Activated CD4-positive, alpha-beta T cell treated with anti-CD3 and anti-CD28 coated beads, Interleukin-10, Interleukin-2, amounts not matched to agents 100 ng/mL and 50 ng/mL, durations not matched to agents 16 hours and 8 hours (primary cell): ENCODE results near the gene HEG1.

ENCODE experiments used
- DNase-seq: peaks from one replicate; pipeline ENCODE4 v3.0.0-alpha.2; 2020

HEG1 gene

GRCh38 chr3:125005676-125006075 is 50.1 kb downstream of the HEG1 start:
- no peak for DNase-seq

GRCh38 chr3:125005222-125005621 is 50.6 kb downstream of the HEG1 start:
- no peak for DNase-seq

GRCh38 chr3:125003859-125004595 is 51.8 kb downstream of the HEG1 start:
- DNase-seq: no peak

- no peak for DNase-seq
Measured at GRCh38 chr3:125003369-125003853, 52.4 kb downstream of the HEG1 start.

- no peak for DNase-seq
Measured at GRCh38 chr3:125002414-125003368, 53.1 kb downstream of the HEG1 start.

- no peak for DNase-seq
Measured at GRCh38 chr3:125001557-125002413, 54.0 kb downstream of the HEG1 start.

GRCh38 chr3:125000661-125001060 is 55.1 kb downstream of the HEG1 start:
- no peak for DNase-seq

GRCh38 chr3:124999897-125000435 is 55.8 kb downstream of the HEG1 start:
- DNase-seq: no peak

- no peak for DNase-seq
Measured at GRCh38 chr3:124999317-124999716, 56.5 kb downstream of the HEG1 start.

- DNase-seq: no peak
Measured at GRCh38 chr3:124998247-124998630, 57.6 kb downstream of the HEG1 start.

- no peak for DNase-seq
Measured at GRCh38 chr3:124997303-124998246, 58.2 kb downstream of the HEG1 start.

GRCh38 chr3:124995460-124995994 is 60.3 kb downstream of the HEG1 start:
- DNase-seq: peak; percentile 57

- DNase-seq: no peak
Measured at GRCh38 chr3:124993466-124993865, 62.3 kb downstream of the HEG1 start.

GRCh38 chr3:124992041-124992440 is 63.8 kb downstream of the HEG1 start:
- DNase-seq: no peak

GRCh38 chr3:124986192-124987143 is 69.3 kb downstream of the HEG1 start:
- no peak for DNase-seq

- no peak for DNase-seq
Measured at GRCh38 chr3:124985349-124985748, 70.4 kb downstream of the HEG1 start.

- DNase-seq: no peak
Measured at GRCh38 chr3:124984754-124985153, 71.0 kb downstream of the HEG1 start.

GRCh38 chr3:124982855-124983254 is 72.9 kb downstream of the HEG1 start:
- DNase-seq: no peak

- no peak for DNase-seq
Measured at GRCh38 chr3:124981472-124981871, 74.3 kb downstream of the HEG1 start.

GRCh38 chr3:124978627-124979026 is 77.2 kb downstream of the HEG1 start:
- no peak for DNase-seq
